Stimulated activated CD8-positive, alpha-beta memory T cell treated with anti-CD3 and anti-CD28 coated beads, Interleukin-15, amount 100 ng/mL, for 4 hours (primary cell): ENCODE results near the gene NCK1.
A peak's percentile ranks its signal among the peaks of the same experiment; 100 is the strongest.

Experiments
- DNase-seq, 2 donors: peaks; one replicate each; pipeline ENCODE4 v3.0.0-alpha.2; 2020; ENCODE audit warnings: low read depth in 2 of 2

NCK1 gene

GRCh38 chr3:136861890-136862616 is at the start of gene NCK1:
TSS of gene NCK1 (plus strand) at chr3:136862208. CDS start at chr3:136928002, 65,794 bp downstream.
- DNase-seq, result peak; percentile 97 to 98

- DNase-seq, result no peak
These were observed 44.6 kb upstream of the NCK1 start for GRCh38 chr3:136817448-136817847.

GRCh38 chr3:136818191-136818768 is 43.7 kb upstream of the NCK1 start:
- peak in 1 of 2 donors; percentile 22 for DNase-seq

DNA sequence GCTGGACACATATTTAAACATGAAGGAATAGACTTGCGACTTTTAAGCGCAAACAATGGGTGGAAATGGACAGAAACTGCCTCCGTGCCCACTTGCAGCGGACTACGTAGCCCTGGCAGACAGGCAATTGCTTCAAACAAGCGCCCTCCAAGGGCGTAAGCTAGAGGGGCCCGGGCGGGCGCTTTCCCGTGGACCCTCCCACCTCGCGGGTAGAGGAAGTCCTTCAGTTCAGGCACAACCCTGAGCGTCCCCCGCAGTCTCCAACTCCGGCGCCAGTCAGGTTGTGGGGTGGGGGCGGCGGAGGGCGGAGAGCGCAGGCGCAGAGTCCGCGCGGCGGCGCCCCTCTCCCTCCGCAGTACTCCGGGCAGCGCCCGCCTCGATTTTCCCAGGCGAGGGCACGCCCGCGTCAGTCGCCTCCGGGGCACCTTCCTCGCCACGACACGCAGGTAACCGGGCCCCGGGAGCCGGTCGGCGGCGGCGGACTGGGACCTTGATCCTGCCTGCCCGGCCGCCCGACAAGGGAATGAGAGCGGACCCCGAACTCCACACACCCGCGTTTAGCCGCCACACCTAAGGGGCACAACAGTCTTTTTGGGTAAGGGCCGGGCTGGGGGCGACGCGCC is 43.1 kb upstream of the NCK1 start, which contains the start of gene SLC35G2:
Gene SLC35G2 (plus strand): TSS at position 358 of the 623 bp plus-strand sequence. CDS start 35,335 bp downstream, outside the sequence.
- no peak for DNase-seq

DNA sequence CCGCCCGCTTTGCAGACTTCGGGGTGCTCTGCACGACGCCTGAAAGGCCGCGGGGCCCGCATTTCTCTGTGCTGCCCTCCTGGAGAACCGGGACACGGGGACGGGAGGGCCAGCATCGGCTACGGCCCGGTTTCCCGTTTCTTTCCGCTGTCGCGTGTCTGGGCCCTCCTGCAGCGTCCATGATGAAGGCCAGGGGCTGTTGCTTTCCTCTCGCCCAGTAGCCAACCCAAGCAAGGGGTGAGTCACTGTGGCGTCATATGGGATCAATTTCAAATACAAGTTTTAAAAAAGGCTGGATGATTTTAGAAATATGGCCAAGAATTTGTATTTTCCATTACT is 42.6 kb upstream of the NCK1 start:
- DNase-seq, result no peak

GRCh38 chr3:136819731-136820679 is 42.0 kb upstream of the NCK1 start:
- DNase-seq, result no peak

DNA sequence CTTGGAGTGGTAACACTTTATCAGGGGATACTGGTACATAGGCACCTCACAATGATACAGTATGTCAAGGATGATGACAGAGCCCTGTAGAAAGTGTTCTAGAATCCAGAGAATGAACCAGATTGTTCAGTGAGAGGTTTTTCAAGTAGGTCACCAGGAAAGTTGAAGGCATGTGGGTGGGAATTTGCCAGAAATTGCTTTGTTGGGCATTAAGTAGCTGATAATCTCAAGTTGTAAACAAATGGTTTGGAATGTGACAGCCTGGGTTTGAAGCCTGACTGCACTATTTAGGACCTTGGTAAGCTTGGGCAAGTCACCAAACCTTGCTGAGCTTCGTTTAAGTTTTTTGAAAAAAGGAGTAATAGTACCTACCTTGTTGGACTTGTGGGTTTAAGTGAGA is 30.5 kb upstream of the NCK1 start:
- DNase-seq, result no peak

GRCh38 chr3:136835089-136835812 is 26.8 kb upstream of the NCK1 start:
- no peak for DNase-seq

- DNase-seq, result no peak
These were observed 26.0 kb upstream of the NCK1 start for GRCh38 chr3:136835813-136836510.

DNA sequence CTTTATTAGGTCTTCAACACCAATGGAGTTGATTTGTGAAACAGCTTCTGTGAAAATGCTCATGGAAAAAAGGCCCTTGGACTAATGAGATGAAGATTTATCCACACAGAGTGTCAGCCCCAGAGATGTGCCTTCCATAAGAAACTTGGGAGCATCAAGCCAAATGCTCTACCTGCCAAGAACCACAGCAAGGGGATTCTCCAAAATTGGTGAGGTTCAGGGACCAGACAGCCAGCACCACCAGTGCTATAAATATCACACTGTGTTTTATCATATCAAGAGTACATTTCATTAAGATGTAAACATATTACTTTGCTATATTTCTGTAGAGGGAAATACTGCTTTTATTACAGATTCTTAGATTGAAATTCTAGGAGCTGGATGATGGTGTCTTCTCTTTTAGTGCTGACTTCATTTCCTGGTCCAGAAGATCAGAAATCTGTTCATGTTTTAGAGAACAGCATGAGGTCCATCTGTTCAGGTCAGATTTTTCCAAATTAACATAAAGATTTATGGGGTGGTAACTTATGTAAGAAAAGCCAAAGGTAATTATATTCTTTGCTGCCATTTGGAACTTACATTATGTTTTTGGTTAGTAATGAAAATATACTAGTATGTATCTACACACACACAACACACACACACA is 25.4 kb upstream of the NCK1 start:
- DNase-seq, result no peak

- no peak for DNase-seq
These were observed 23.1 kb upstream of the NCK1 start for GRCh38 chr3:136838641-136839555.

GRCh38 chr3:136839556-136839931 is 22.5 kb upstream of the NCK1 start:
- no peak for DNase-seq

GRCh38 chr3:136840252-136840651 is 21.8 kb upstream of the NCK1 start:
- DNase-seq, result no peak

- DNase-seq, result no peak
These were observed 19.7 kb upstream of the NCK1 start for GRCh38 chr3:136842294-136842693.

DNA sequence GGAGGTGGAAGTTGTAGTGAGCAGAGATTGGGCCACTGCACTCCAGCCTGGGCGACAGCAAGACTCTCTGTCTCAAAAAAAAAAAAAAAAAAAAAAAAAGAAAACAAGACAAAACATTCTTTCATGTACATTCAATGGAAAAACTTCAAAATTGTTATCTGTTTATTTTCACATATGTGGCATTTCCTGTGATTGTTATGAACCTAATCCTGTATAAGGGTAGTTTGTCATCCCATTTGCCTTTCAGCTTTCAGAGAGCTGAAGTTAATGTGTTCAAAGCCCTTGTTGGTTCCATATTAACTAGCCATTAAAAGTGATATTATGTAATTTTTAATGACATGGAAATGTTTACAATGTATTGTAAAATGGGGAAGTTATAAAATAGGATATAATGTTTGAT is 17.3 kb upstream of the NCK1 start:
- no peak for DNase-seq

GRCh38 chr3:136852180-136852579 is 9.8 kb upstream of the NCK1 start:
- no peak for DNase-seq

- no peak for DNase-seq
These were observed 5.3 kb upstream of the NCK1 start for GRCh38 chr3:136856665-136857064.

DNA sequence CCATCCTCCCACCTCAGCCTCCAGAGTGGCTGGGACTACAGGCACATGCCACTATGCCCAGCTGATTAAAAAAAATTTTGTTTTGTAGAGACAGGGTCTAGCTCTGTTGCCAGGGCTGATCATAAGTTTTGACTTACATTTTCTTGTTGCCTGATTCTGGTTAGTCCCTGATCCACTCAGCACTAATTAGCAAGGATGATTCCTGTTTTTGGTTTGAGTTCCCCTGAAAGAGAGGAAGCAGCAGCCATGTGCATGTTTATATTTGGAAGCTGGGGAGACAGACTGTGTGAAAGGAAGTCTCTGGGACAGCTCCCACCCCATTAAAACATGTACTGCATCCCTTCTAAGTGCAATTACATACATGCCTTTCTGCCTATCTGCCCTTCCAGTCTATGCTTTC is 3.6 kb upstream of the NCK1 start:
- no peak for DNase-seq

DNA sequence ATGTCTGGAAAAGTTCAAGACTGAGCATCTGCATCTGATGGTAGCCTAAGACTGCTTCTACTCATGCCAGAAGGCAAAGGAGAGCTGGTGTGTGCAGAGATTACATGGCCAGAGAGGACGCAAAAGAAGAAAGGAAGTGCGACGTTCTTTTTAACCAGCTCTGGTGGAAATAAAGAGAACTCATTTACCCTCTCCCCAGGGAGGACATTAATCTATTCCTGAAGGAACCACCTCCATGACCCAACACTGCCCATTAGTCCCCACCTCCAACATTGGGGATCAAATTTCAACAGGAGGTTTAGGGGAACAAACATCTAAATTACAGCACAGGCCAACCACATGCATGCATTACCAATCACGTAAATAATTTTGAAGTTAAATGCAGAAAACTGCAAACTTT is 1.5 kb upstream of the NCK1 start:
- no peak for DNase-seq
